ENCODE results near the gene MED23. TPM values are rescaled to one million over a fixed set of nuclear protein-coding genes. Genes with fewer than 3 reads are reported as not detected.

MED23 gene
- total RNA-seq, 1 donor from 2014 or later, result 12.2 TPM

- no peak for ATAC-seq
Measured at GRCh38 chr6:131638013-131638412, 10.0 kb upstream of the MED23 start.

- ATAC-seq, result no peak
Measured at GRCh38 chr6:131636880-131637792, 9.1 kb upstream of the MED23 start, which contains the start of gene ENPP3. ENPP3 (plus strand) TSS chr6:131637302; CDS start chr6:131637385, 83 bp downstream.

- ATAC-seq, result no peak
Measured at GRCh38 chr6:131635384-131636340, 7.6 kb upstream of the MED23 start.

- ATAC-seq, result no peak
Measured at GRCh38 chr6:131631625-131632289, 3.7 kb upstream of the MED23 start.

- ATAC-seq, result no peak
Measured at GRCh38 chr6:131629651-131630050, 1.6 kb upstream of the MED23 start.

GRCh38 chr6:131628726-131629125 is 684 bp upstream of the MED23 start:
- no peak for ATAC-seq

DNA sequence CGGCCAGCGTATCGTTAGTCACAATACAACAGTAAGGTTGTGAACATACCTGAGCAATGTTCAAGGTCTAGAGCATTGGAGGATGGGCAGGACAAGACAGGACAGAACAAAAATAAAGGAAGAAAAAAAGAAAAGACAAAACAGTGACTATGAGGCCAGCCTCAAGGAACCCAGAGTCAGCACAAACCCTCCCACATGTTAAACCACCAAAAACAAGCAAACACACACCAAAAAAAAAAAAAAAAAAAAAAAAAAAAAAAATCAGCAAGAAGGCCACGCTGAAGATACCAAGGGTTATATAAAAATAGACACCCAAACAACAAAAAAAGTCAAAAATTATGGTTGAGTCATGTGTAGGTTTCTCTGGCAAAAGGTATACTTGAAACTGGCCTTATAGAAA is 12.8 kb downstream of the MED23 start:
- no peak for ATAC-seq

DNA sequence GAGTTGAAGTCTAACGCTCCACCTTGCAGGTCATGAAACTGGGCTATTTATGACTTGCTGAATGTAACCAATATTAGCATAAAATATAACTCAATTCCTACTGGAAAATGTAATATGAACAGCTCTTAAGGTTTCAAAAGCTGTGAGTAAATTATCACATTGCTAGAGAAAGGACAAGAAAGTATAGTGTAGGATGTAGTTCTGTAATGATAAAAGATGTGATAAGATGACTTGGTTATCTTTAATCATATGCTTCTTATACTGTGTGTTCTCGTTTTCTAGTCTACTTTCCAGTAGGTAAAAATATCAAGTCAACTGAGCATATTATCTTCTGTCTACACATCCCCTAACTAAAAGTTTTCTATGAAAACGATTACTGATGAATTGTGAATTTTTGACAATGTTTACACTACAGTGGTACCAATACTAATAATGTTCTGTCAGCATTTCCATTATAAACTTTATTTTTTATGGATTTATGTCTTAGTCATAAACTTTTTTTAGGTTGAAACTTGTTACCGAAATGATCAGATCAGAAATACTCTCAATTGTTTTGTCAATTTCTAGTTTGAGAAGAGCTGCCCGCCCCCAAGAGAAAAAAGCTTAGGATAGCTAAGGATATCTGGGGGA is 14.6 kb downstream of the MED23 start:
- no peak for ATAC-seq

DNA sequence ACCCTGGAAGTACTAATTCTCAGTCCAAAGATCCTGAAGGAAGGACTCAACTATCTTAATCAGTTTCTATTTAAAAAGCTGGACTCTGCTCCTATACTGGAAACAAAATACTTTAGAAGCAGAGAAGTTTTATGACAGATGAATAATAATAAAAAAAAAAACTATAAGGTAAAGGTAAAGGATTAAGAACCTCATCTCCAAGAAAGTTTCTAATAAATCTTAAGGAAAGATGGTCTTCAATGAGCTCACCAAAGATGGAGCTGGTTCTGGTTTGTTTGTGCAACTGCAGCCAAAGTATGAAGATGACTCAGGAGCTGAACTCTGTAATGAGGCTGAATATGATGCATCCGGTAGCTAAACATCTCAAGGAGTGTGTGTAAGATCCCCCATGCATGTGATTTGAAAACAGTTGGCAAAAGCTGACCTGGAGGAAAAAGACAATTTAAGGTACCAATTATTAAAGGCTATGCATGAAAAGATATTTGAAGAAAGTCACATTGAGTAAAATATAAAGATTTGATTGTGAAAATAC is 25.2 kb downstream of the MED23 start:
- ATAC-seq, result no peak

DNA sequence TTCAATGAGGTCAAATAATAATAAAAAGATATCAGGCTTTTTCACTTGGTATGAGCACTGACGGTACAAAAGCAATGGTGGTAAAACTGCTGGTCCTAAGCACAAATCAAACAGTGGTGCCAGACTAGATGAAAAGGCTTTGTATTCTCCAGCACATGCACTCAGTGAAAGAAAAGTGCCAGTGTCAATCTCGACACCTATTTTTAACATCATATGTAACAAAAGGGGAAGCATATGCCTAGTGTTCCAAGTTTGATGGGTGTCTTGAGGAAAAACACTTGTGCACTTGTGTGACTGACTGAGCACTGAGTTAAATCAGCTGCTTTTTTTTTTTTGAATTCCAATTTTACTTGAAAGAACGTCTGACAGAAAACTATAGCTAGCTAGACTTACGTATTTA is 27.3 kb downstream of the MED23 start:
- ATAC-seq, result no peak

- ATAC-seq, result no peak
Measured at GRCh38 chr6:131597446-131597845, 30.6 kb downstream of the MED23 start.

DNA sequence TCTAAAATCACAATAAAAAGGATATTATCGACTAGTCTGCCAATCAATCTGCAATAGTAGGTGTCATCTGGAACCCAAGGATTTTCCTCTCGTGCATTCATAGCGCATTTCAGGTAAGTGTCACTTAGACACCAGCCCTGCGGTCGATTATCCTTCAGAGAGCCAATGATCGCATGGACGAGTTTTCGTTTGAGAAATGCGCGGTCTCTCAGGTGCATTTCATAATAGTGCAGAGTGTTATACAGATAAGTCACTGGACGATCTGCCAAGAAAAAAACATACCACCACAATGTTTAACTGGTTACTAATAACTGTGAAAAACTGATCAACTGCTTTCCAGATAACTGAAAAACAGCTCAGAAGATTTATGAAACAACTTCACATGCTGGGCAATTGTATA is 34.0 kb downstream of the MED23 start:
- ATAC-seq, result no peak

DNA sequence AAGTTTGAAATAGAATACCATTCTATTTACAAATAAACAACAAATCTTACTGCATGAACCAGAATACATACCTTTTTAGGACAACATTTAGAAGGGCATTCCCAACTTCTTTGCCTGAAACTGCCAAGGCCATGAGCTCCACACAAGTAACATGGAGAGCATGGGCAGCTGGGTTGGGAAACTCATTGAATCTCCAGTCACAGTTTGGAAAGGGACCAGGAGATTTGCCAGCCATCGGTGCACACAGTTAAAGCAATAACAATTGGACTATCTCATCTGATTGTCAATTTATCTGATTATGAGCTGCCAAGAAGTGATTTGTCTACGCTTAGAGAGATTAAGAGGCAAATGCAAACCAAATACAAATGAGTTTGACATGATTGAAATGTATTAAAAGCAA is 35.1 kb downstream of the MED23 start:
- ATAC-seq, result no peak

DNA sequence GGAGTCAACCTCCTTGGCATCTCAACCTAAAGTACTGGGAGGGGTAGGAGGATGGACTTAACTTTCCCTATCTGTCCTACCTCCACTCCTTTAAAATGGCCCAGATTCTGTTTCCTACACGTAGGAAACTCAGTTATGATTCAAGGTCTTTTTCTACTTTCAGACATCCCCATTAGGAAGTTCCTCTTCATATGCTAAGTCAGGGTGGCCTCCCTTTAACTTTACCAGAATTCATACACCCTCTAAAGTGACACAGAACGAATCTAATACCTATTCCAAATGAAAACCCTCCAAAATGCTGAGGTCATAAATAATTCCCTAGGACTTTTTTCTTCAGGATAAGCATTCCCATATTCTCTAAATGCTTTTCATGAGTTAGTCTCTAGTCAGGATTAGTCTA is 39.4 kb downstream of the MED23 start:
- no peak for ATAC-seq

DNA sequence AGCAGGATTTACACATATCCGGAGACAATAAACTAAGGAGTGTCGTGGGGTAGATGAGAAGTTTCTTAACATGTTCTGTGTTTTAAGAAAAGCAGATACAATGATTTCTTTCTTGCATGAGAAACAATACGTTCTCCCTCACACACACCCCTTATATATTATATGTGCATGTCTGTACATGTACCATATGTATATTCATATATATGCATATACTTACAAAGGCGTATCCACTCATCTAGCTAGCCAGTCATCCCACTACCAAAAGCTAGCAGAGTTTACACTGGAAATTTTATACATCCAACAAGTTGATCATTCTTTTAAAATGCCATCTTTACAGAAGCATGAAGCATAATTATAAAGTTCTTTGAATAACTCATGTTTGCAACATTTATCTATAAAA is 40.1 kb downstream of the MED23 start:
- ATAC-seq, result no peak

- ATAC-seq, result no peak
Measured at GRCh38 chr6:131586543-131586942, 41.5 kb downstream of the MED23 start.

- ATAC-seq, result no peak
Measured at GRCh38 chr6:131581523-131581922, 46.5 kb downstream of the MED23 start.

DNA sequence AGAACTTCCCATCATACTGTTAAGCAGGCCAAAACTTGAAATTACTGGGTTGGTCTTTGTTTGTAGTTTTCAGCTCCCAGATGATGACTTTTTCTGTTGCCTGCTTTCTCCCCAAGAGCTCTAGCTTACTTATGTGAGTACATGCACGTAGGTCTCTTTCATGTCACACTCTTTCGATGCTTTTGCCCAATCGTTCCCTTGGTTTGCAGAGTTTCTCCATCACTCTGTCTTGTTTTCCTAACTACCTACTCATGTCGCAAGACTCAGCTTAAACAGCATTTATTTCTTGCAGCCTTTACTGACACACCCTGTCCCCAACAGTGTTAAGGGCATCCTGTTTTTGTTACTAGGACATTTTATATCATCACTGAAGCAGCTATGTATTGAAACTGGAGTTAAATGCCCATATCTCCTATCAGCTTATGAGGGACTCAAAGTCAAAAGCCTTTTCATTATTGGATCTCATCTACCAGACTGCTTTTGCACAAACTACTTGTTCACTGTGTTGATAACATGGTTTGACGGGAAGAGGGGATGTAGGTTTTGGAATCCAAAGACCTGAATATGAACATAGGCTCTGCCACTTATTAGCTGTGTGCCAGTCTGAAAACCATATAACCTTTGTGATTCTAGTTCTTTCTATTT is 52.1 kb downstream of the MED23 start:
- no peak for ATAC-seq

GRCh38 chr6:131574686-131575085 is 53.4 kb downstream of the MED23 start:
- ATAC-seq, result no peak

DNA sequence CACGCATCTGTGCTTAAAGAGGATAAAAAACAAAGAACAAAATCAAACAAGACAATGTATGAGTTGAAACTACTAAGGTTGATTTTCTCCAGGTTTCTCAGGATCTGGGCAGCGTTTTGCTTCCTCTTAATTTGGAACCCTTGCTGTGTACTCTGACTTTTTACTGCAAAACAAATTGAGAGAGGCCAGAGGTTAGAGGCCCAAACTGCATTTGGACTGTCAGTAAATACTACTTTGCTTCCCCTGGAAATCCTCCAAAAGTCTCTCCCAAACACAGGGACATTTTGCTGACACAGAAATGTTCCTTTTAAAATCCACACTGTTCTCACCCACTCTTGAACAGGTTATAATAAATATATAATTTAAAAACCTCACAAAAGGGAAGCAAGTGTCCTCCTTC is 53.9 kb downstream of the MED23 start:
- no peak for ATAC-seq

DNA sequence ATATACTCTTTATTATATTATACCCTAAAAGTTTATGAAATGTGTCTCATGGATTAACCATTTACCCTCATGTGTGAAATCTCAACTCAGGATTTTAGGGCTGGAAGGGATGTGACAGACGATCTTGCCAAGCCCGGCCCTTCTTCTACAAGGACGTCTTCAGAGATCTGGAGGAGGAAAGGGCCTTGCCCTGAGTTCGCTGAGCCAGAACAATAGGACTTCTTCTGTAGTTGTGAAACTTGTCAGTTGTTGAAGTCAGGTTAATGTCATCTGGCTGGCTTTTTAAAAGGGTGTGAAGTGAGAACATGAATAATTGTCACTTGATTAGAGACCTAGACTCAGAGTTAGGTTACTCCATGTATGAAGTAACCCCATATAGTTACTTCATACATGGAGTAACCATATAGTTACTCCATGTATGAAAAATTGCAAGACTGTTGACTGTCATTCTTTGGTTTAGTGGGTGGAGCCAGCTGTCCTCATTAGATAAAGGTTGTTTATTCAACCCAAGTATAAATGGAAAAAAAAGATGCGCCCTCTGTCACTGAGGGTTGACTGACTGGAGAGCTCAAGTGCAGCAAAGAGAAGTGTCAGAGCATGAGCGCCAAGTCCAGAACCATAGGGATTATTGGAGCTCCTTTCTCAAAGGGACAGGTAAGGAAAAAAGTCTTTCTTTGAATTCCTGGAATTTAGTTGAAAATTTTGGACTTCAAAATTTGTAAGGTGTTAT is 55.2 kb downstream of the MED23 start, which contains the start of gene ARG1:
Gene ARG1, plus strand, starts transcription at position 541 of the 730 bp plus-strand sequence. Its CDS starts 57 bp downstream, at position 598.
- peak; percentile 23 for ATAC-seq
